ENCODE results near the gene PRM2.

PRM2 gene

GRCh38 chr16:11245988-11246387 lies 30.3 kb downstream of the PRM2 start:
- no peaks in the 10 kb centered on the region for H3K4me1 ChIP-seq (ENCODE audit: insufficient read depth, poor library complexity, severe bottlenecking)
- no peaks in the 10 kb centered on the region for H3K27me3 ChIP-seq (ENCODE audit: insufficient read depth, poor library complexity, severe bottlenecking)
- H3K4me3 ChIP-seq (ENCODE audit: severe bottlenecking), result no peak overlapping the region
- TF ChIP-seq CTCF (IDR thresholded peaks at IDR 0.05; ENCODE audit: poor library complexity, severe bottlenecking), result no peak
- no peaks in the 10 kb centered on the region for H3K9me3 ChIP-seq (ENCODE audit: severe bottlenecking)
- H3K36me3 ChIP-seq (ENCODE audit: low read depth), result no peaks in the 10 kb centered on the region
- no peak for ATAC-seq (ENCODE audit: low read depth)
- DNase-seq (ENCODE audit: low spot score), result no peak
- H3K27ac ChIP-seq (ENCODE audit: poor library complexity, severe bottlenecking), result no peak overlapping the region

GRCh38 chr16:11245222-11245737 lies 31.0 kb downstream of the PRM2 start:
- ATAC-seq (ENCODE audit: low read depth), result no peak
- no peak for DNase-seq (ENCODE audit: low spot score)
- Histone ChIP-seq H3K27ac (ENCODE audit: poor library complexity, severe bottlenecking) (no peak overlapping the region), H3K4me1 (ENCODE audit: insufficient read depth, poor library complexity, severe bottlenecking) (no peaks in the 10 kb centered on the region), H3K27me3 (ENCODE audit: insufficient read depth, poor library complexity, severe bottlenecking) (no peaks in the 10 kb centered on the region), H3K36me3 (ENCODE audit: low read depth) (no peaks in the 10 kb centered on the region), H3K9me3 (ENCODE audit: severe bottlenecking) (no peaks in the 10 kb centered on the region), H3K4me3 (ENCODE audit: severe bottlenecking) (no peak overlapping the region)
- no peak for TF ChIP-seq CTCF (IDR thresholded peaks at IDR 0.05; ENCODE audit: poor library complexity, severe bottlenecking)

- Histone ChIP-seq H3K9me3 (ENCODE audit: severe bottlenecking) (no peaks in the 10 kb centered on the region), H3K4me1 (ENCODE audit: insufficient read depth, poor library complexity, severe bottlenecking) (no peaks in the 10 kb centered on the region), H3K4me3 (ENCODE audit: severe bottlenecking) (no peak overlapping the region), H3K36me3 (ENCODE audit: low read depth) (no peaks in the 10 kb centered on the region), H3K27me3 (ENCODE audit: insufficient read depth, poor library complexity, severe bottlenecking) (no peaks in the 10 kb centered on the region), H3K27ac (ENCODE audit: poor library complexity, severe bottlenecking) (no peak overlapping the region)
- no peak for TF ChIP-seq CTCF (IDR thresholded peaks at IDR 0.05; ENCODE audit: poor library complexity, severe bottlenecking)
- DNase-seq (ENCODE audit: low spot score) (no peak), ATAC-seq (ENCODE audit: low read depth) (no peak)
Measured at GRCh38 chr16:11242658-11243057, 33.6 kb downstream of the PRM2 start.

- H3K9me3 ChIP-seq (ENCODE audit: severe bottlenecking), result no peaks in the 10 kb centered on the region
- ATAC-seq (ENCODE audit: low read depth) (no peak), DNase-seq (ENCODE audit: low spot score) (no peak)
- no peaks in the 10 kb centered on the region for H3K36me3 ChIP-seq (ENCODE audit: low read depth)
- H3K4me1 ChIP-seq (ENCODE audit: insufficient read depth, poor library complexity, severe bottlenecking), result no peaks in the 10 kb centered on the region
- H3K27me3 ChIP-seq (ENCODE audit: insufficient read depth, poor library complexity, severe bottlenecking), result no peaks in the 10 kb centered on the region
- H3K4me3 ChIP-seq (ENCODE audit: severe bottlenecking), result no peak overlapping the region
- TF ChIP-seq CTCF (IDR thresholded peaks at IDR 0.05; ENCODE audit: poor library complexity, severe bottlenecking), result no peak
- H3K27ac ChIP-seq (ENCODE audit: poor library complexity, severe bottlenecking), result no peak overlapping the region
Measured at GRCh38 chr16:11241480-11242204, 34.6 kb downstream of the PRM2 start.
